Osteocyte (in vitro differentiated cells): Measurements from ENCODE around the gene EPB42. TPM values are rescaled to one million over a fixed set of nuclear protein-coding genes. Genes with fewer than 3 reads are reported as not detected.

Source experiments
- DNase-seq: peaks from one replicate; pipeline ENCODE4 v3.0.0; 2021; ENCODE audit warnings: mixed read lengths; ENCODE audit not compliant: unreplicated experiment; ENCODE audit errors: extremely low spot score
- H3K27ac Mint-ChIP-seq: one replicate; pipeline ENCODE4 v1.8.0; 2021; ENCODE audit warnings: mild to moderate bottlenecking, mixed read lengths; ENCODE audit not compliant: unreplicated experiment
- H3K27me3 Mint-ChIP-seq: one replicate; pipeline ENCODE4 v1.8.0; 2021; ENCODE audit warnings: mixed read lengths; ENCODE audit not compliant: unreplicated experiment
- H3K36me3 Mint-ChIP-seq: one replicate; pipeline ENCODE4 v1.8.0; 2021; ENCODE audit warnings: mixed read lengths; ENCODE audit not compliant: unreplicated experiment
- H3K4me1 Mint-ChIP-seq: one replicate; pipeline ENCODE4 v1.8.0; 2021; ENCODE audit warnings: mixed read lengths; ENCODE audit not compliant: unreplicated experiment
- H3K4me3 Mint-ChIP-seq: one replicate; pipeline ENCODE4 v1.8.0; 2021; ENCODE audit warnings: mild to moderate bottlenecking, moderate library complexity, mixed read lengths; ENCODE audit not compliant: unreplicated experiment
- H3K9me3 Mint-ChIP-seq: one replicate; pipeline ENCODE4 v1.8.0; 2021; ENCODE audit warnings: mixed read lengths; ENCODE audit not compliant: unreplicated experiment
- CTCF ChIP-seq: fragments of 200-600 bp; sonication (generic); IDR thresholded peaks from 2 replicates; pipeline ENCODE4 v1.5.0; 2021; ENCODE audit warnings: antibody characterized with exemption, mild to moderate bottlenecking, moderate library complexity
- total RNA-seq: library from RNA; stranded (reverse); gene quantifications from 2 replicates; pipeline ENCODE4 v1.2.1, GENCODE V29; 2021

EPB42 gene
- total RNA-seq, 1 donor from 2014 or later = not detected

GRCh38 chr15:43151688-43152087 lies 69.1 kb downstream of the EPB42 start:
- H3K4me3 Mint-ChIP-seq = no peak overlapping the region

GRCh38 chr15:43150191-43150929 lies 70.5 kb downstream of the EPB42 start:
- peaks cover 40% of the 10 kb centered on the region for H3K36me3 Mint-ChIP-seq
- peaks cover 7% of the 10 kb centered on the region for H3K4me1 Mint-ChIP-seq
- peak overlapping the region; percentile 59 for H3K27ac Mint-ChIP-seq
- no peak overlapping the region for H3K4me3 Mint-ChIP-seq
- H3K27me3 Mint-ChIP-seq = no peaks in the 10 kb centered on the region
- no peak for TF ChIP-seq CTCF
- no peak for DNase-seq
- H3K9me3 Mint-ChIP-seq = no peaks in the 10 kb centered on the region

More at GRCh38 chr15:43151688-43152087, 69.1 kb downstream of the EPB42 start:
- Mint-ChIP-seq H3K36me3 (peaks cover 38% of the 10 kb centered on the region), H3K4me1 (peaks cover 7% of the 10 kb centered on the region), H3K27me3 (no peaks in the 10 kb centered on the region), H3K9me3 (no peaks in the 10 kb centered on the region), H3K27ac (no peak overlapping the region)
- TF ChIP-seq CTCF = no peak
- no peak for DNase-seq

Other genes with a start within 250 kb of the EPB42 start
- 31.4 and 34.1 TPM in 2 replicates for gene UBR1, start 115.0 kb downstream of the EPB42 start, total RNA-seq
- gene TMEM62, start 87.4 kb downstream of the EPB42 start, total RNA-seq = 11.7 and 15.2 TPM in 2 replicates
- gene CCNDBP1, start 35.6 kb downstream of the EPB42 start, total RNA-seq = 39.4 and 39.6 TPM in 2 replicates
- not detected in 2 replicates for gene TGM5, start 45.9 kb upstream of the EPB42 start, total RNA-seq
- not detected in 2 replicates for gene TGM7, start 81.2 kb upstream of the EPB42 start, total RNA-seq
- 8.7 and 8.8 TPM in 2 replicates for gene LCMT2, start 109.6 kb upstream of the EPB42 start, total RNA-seq
- gene ZSCAN29, start 150.0 kb upstream of the EPB42 start, total RNA-seq = 25.8 and 28.3 TPM in 2 replicates
- 19.8 TPM in 2 replicates for gene TUBGCP4, start 150.1 kb upstream of the EPB42 start, total RNA-seq